NB4 (cell line): Measurements from ENCODE around the gene IKZF3.

Experiments used
- CTCF ChIP-seq: IDR thresholded peaks from one replicate; pipeline ENCODE4 v1.5.1; 2012; ENCODE audit warnings: low read depth, low read length
- POLR2A ChIP-seq: IDR thresholded peaks from 2 replicates; pipeline ENCODE4 v1.6.1; 2011; ENCODE audit warnings: mild to moderate bottlenecking; ENCODE audit not compliant: insufficient read length; ENCODE audit errors: extremely low read depth

DNA sequence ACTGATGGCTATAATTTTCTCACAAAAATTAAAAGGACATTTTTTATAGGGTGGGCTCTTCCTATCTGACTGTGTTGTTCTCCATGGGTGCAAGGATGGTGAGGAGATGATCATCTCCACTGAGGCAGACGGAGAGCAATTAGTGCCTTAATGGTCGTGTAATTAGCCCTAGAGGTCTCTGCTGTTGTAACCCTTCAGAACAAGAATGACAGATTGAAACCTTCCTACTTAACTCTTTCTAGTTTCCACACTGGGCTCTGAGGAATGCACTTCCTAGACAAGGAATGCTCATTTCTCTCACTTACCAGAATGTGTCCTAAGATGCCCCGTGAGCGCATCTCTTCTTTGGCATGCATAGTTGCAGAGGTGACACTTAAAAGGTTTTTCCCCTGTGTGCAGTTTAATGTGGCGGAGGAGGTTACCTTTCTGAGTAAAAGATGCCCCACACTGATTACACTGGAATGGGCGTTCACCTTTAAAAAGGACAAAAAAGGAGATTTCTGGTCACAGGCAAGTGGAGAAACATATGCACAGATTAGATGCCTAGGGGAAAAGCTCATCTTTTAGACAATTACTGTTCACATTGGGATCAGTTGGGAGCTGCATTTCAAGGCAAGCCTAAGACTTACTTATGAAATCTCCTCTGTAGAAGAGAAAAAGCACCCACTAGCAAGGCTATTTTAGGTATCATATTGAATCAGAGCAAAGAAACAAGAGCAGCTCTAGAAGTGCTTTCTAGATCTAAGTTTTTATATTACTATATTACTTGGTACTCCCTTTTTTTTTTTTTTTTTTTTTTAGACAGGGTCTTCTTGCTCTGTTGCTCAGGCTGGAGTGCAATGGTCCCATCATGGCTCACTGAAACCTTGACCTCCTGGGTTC, 72.8 kb downstream of the IKZF3 start:
- TF ChIP-seq CTCF (no peak), POLR2A (no peak)
